HEK293T (cell line): ENCODE data around the gene LYSET.

Experiments used
- ARNT ChIP-seq: fragments of 450-650 bp; IDR thresholded peaks from 2 replicates; pipeline ENCODE4 v1.6.1; 2017; ENCODE audit warnings: mild to moderate bottlenecking
- BHLHE40 ChIP-seq: fragments of 450-650 bp; IDR thresholded peaks from 2 replicates; pipeline ENCODE4 v1.6.1; 2016; ENCODE audit warnings: mild to moderate bottlenecking, moderate library complexity, borderline replicate concordance
- CTBP1 ChIP-seq: fragments of 450-650 bp; IDR thresholded peaks from 2 replicates; pipeline ENCODE4 v1.6.1; 2016; ENCODE audit warnings: borderline replicate concordance
- ELF4 ChIP-seq: fragments of 450-650 bp; IDR thresholded peaks from 2 replicates; pipeline ENCODE4 v1.6.1; 2017; ENCODE audit warnings: antibody characterized with exemption
- FOXA1 ChIP-seq: fragments of 450-650 bp; IDR thresholded peaks from 2 replicates; pipeline ENCODE4 v1.6.1; 2016; ENCODE audit warnings: mild to moderate bottlenecking
- FOXK2 ChIP-seq: fragments of 450-650 bp; IDR thresholded peaks from 2 replicates; pipeline ENCODE4 v1.6.1; 2016; ENCODE audit warnings: mild to moderate bottlenecking
- FOXM1 ChIP-seq: fragments of 450-650 bp; IDR thresholded peaks from 2 replicates; pipeline ENCODE4 v1.6.1; 2017; ENCODE audit warnings: mild to moderate bottlenecking, borderline replicate concordance
- HDGF ChIP-seq: fragments of 450-650 bp; IDR thresholded peaks from 2 replicates; pipeline ENCODE4 v1.6.1; 2017; ENCODE audit warnings: antibody characterized with exemption, borderline replicate concordance
- L3MBTL2 ChIP-seq: fragments of 450-650 bp; conservative IDR thresholded peaks from 2 replicates; pipeline ENCODE4 v1.6.1; 2016; ENCODE audit warnings: mild to moderate bottlenecking
- PKNOX1 ChIP-seq: fragments of 450-650 bp; IDR thresholded peaks from 2 replicates; pipeline ENCODE4 v1.6.1; 2016
- SUZ12 ChIP-seq: fragments of 450-650 bp; IDR thresholded peaks from 2 replicates; pipeline ENCODE4 v1.6.1; 2016; ENCODE audit warnings: mild to moderate bottlenecking
- TARDBP ChIP-seq: fragments of 450-650 bp; IDR thresholded peaks from 2 replicates; pipeline ENCODE4 v1.6.1; 2016

- no peak for TF ChIP-seq L3MBTL2
- TF ChIP-seq ELF4 = no peak
- no peak for TF ChIP-seq FOXA1
- TF ChIP-seq CTBP1 = no peak
- no peak for TF ChIP-seq BHLHE40
- TF ChIP-seq FOXM1 = no peak
- no peak for TF ChIP-seq SUZ12
- no peak for TF ChIP-seq PKNOX1
- TF ChIP-seq HDGF = no peak
- TF ChIP-seq TARDBP = no peak
- no peak for TF ChIP-seq FOXK2
- TF ChIP-seq ARNT = no peak
Measured at GRCh38 chr14:93232159-93232558, 47.0 kb downstream of the LYSET start.
